MM.1S (cell line): ENCODE measurements around the gene KIF5C.

Experiments
- DNase-seq: peaks from one replicate; pipeline ENCODE4 v3.0.0-alpha.2; 2015
- H2AFZ ChIP-seq: fragments of 300-600 bp; sonication (generic); 2 replicates; pipeline ENCODE4 v1.6.0; 2016; ENCODE audit warnings: antibody characterized with exemption, low read length
- H3F3A ChIP-seq: fragments of 300-600 bp; sonication (generic); 2 replicates; pipeline ENCODE4 v1.6.1; 2016; ENCODE audit warnings: mild to moderate bottlenecking, antibody characterized with exemption, low read length, moderate library complexity, mixed read lengths; ENCODE audit not compliant: insufficient read depth
- H3K27ac ChIP-seq: fragments of 300-600 bp; sonication (generic); 2 replicates; pipeline ENCODE4 v1.5.1; 2016; ENCODE audit warnings: mild to moderate bottlenecking, low read length
- H3K27me3 ChIP-seq: fragments of 300-600 bp; sonication (generic); replicated peaks from 2 replicates; pipeline ENCODE4 v1.6.0; 2016; ENCODE audit warnings: low read length; ENCODE audit not compliant: insufficient read depth
- H3K36me3 ChIP-seq: fragments of 300-600 bp; sonication (generic); replicated peaks from 2 replicates; pipeline ENCODE4 v1.6.1; 2016; ENCODE audit warnings: mild to moderate bottlenecking, low read length, mixed read lengths; ENCODE audit not compliant: insufficient read depth
- H3K4me1 ChIP-seq: fragments of 300-600 bp; sonication (generic); 2 replicates; pipeline ENCODE4 v1.6.1; 2016; ENCODE audit warnings: low read length, mixed read lengths
- H3K4me2 ChIP-seq: fragments of 300-600 bp; sonication (generic); 2 replicates; pipeline ENCODE4 v1.6.0; 2016; ENCODE audit warnings: low read depth, low read length
- H3K4me3 ChIP-seq: fragments of 300-600 bp; sonication (generic); 2 replicates; pipeline ENCODE4 v1.5.1; 2016; ENCODE audit warnings: low read length, mixed read lengths
- H3K79me2 ChIP-seq: fragments of 300-600 bp; sonication (generic); 2 replicates; pipeline ENCODE4 v1.6.1; 2016; ENCODE audit warnings: mixed run types, low read length, mixed read lengths
- H3K9ac ChIP-seq: fragments of 300-600 bp; sonication (generic); 2 replicates; pipeline ENCODE4 v1.6.1; 2016; ENCODE audit warnings: low read length, mixed read lengths
- H3K9me2 ChIP-seq: fragments of 300-600 bp; sonication (generic); replicated peaks from 2 replicates; pipeline ENCODE4 v1.6.1; 2016; ENCODE audit warnings: mild to moderate bottlenecking, low read length, mixed read lengths; ENCODE audit not compliant: insufficient read depth
- H3K9me3 ChIP-seq: fragments of 300-600 bp; sonication (generic); replicated peaks from 2 replicates; pipeline ENCODE4 v1.6.1; 2016; ENCODE audit warnings: mild to moderate bottlenecking, low read length, mixed read lengths; ENCODE audit not compliant: insufficient read depth
- H4K20me1 ChIP-seq: fragments of 300-600 bp; sonication (generic); 2 replicates; pipeline ENCODE4 v1.6.1; 2016; ENCODE audit warnings: mild to moderate bottlenecking, low read length, moderate library complexity, mixed read lengths; ENCODE audit not compliant: insufficient read depth
- CTCF ChIP-seq: fragments of 300-600 bp; sonication (generic); IDR thresholded peaks from 2 replicates; pipeline ENCODE4 v1.5.1; 2016; ENCODE audit warnings: antibody characterized with exemption, low read length, mixed read lengths
- EZH2 ChIP-seq: fragments of 300-600 bp; sonication (generic); optimal IDR thresholded peaks from 2 replicates; pipeline ENCODE3; 2017; ENCODE audit warnings: low read depth, mild to moderate bottlenecking, antibody characterized with exemption, low read length, mixed read lengths
- EZH2phosphoT487 ChIP-seq: fragments of 300-600 bp; sonication (generic); IDR thresholded peaks from 2 replicates; pipeline ENCODE4 v1.6.1; 2018; ENCODE audit warnings: antibody characterized with exemption, low read length

Gene KIF5C

GRCh38 chr2:148875387-148876051, 492 bp downstream of the KIF5C start:
- Histone ChIP-seq H3K9me3 (no peaks in the 10 kb centered on the region), H3F3A (no peaks in the 10 kb centered on the region), H4K20me1 (no peaks in the 10 kb centered on the region), H3K27me3 (no peaks in the 10 kb centered on the region), H3K4me3 (no peak overlapping the region), H3K4me1 (no peaks in the 10 kb centered on the region), H3K9ac (no peak overlapping the region), H2AFZ (no peak overlapping the region), H3K27ac (no peak overlapping the region), H3K9me2 (no peaks in the 10 kb centered on the region), H3K79me2 (no peaks in the 10 kb centered on the region), H3K36me3 (no peaks in the 10 kb centered on the region), H3K4me2 (peak overlapping the region; percentile 24; the same call in 1 of the 2 replicates)
- TF ChIP-seq EZH2 (no peak), EZH2phosphoT487 (no peak), CTCF (no peak)
- DNase-seq, result no peak

GRCh38 chr2:148876202-148876594, 1.2 kb downstream of the KIF5C start:
- Histone ChIP-seq H3K27me3 (no peaks in the 10 kb centered on the region), H3K36me3 (no peaks in the 10 kb centered on the region), H3K9ac (no peak overlapping the region), H3K9me2 (no peaks in the 10 kb centered on the region), H3K4me3 (no peak overlapping the region), H3F3A (no peaks in the 10 kb centered on the region), H3K4me2 (0 out of 2 replicates have a peak overlapping the region, but pooled peaks have one; percentile 19), H3K4me1 (no peaks in the 10 kb centered on the region), H2AFZ (no peak overlapping the region), H4K20me1 (no peaks in the 10 kb centered on the region), H3K27ac (no peak overlapping the region), H3K79me2 (no peaks in the 10 kb centered on the region), H3K9me3 (no peaks in the 10 kb centered on the region)
- no peak for DNase-seq
- TF ChIP-seq EZH2phosphoT487 (no peak), EZH2 (no peak), CTCF (no peak)

- Histone ChIP-seq H3K36me3 (no peaks in the 10 kb centered on the region), H3F3A (no peaks in the 10 kb centered on the region), H3K4me2 (no peak overlapping the region), H3K4me3 (no peak overlapping the region), H3K9me3 (no peaks in the 10 kb centered on the region), H3K9ac (no peak overlapping the region), H3K27me3 (no peaks in the 10 kb centered on the region), H3K27ac (no peak overlapping the region), H4K20me1 (no peaks in the 10 kb centered on the region), H3K4me1 (no peaks in the 10 kb centered on the region), H3K9me2 (no peaks in the 10 kb centered on the region), H2AFZ (no peak overlapping the region), H3K79me2 (no peaks in the 10 kb centered on the region)
- DNase-seq, result no peak
- TF ChIP-seq EZH2 (no peak), EZH2phosphoT487 (no peak), CTCF (no peak)
Measured at GRCh38 chr2:148876595-148877402, 1.8 kb downstream of the KIF5C start.
